H9 (cell line): ENCODE measurements around the gene OS9. TPM values are rescaled to one million over a fixed set of nuclear protein-coding genes. Genes with fewer than 3 reads are reported as not detected.

Experiments used
- DNase-seq: peaks from one replicate; pipeline ENCODE4 v3.0.0-alpha.2; 2017
- H2AFZ ChIP-seq: one replicate; pipeline ENCODE4 v1.6.1; 2013; ENCODE audit warnings: mild to moderate bottlenecking, low read length, control low read depth, moderate library complexity
- H2AK5ac ChIP-seq: 2 replicates; pipeline ENCODE4 v1.6.1; 2013; ENCODE audit warnings: low read length, control low read depth, mixed read lengths; ENCODE audit not compliant: insufficient read length
- H2BK120ac ChIP-seq: one replicate; pipeline ENCODE4 v1.6.1; 2013; ENCODE audit warnings: low read depth, mild to moderate bottlenecking, low read length, control low read depth, inconsistent platforms; ENCODE audit not compliant: poor library complexity, severe bottlenecking
- H2BK12ac ChIP-seq: 2 replicates; pipeline ENCODE4 v1.6.1; 2013; ENCODE audit warnings: low read length, control low read depth, mixed read lengths, low read depth; ENCODE audit not compliant: insufficient read length
- H2BK15ac ChIP-seq: 2 replicates; pipeline ENCODE4 v1.6.1; 2013; ENCODE audit warnings: low read depth, low read length, control low read depth
- H2BK20ac ChIP-seq: one replicate; pipeline ENCODE4 v1.6.1; 2013; ENCODE audit warnings: low read depth, mild to moderate bottlenecking, low read length, control low read depth, inconsistent platforms; ENCODE audit not compliant: poor library complexity, severe bottlenecking
- H2BK5ac ChIP-seq: 2 replicates; pipeline ENCODE4 v1.6.1; 2013; ENCODE audit warnings: low read length, control low read depth, mixed read lengths; ENCODE audit not compliant: insufficient read length
- H3K14ac ChIP-seq: 2 replicates; pipeline ENCODE4 v1.6.1; 2013; ENCODE audit warnings: low read length, control low read depth; ENCODE audit not compliant: insufficient read depth
- H3K18ac ChIP-seq: 2 replicates; pipeline ENCODE4 v1.6.1; 2013; ENCODE audit warnings: low read depth, mild to moderate bottlenecking, mixed read lengths, low read length, control low read depth; ENCODE audit not compliant: insufficient read length
- H3K23ac ChIP-seq: 2 replicates; pipeline ENCODE4 v1.6.1; 2013; ENCODE audit warnings: low read length, control low read depth, mixed read lengths, low read depth; ENCODE audit not compliant: insufficient read length
- H3K23me2 ChIP-seq: 2 replicates; pipeline ENCODE4 v1.6.1; 2013; ENCODE audit warnings: low read depth, mild to moderate bottlenecking, mixed read lengths, low read length, control low read depth; ENCODE audit not compliant: insufficient read length, poor library complexity, severe bottlenecking
- H3K27ac ChIP-seq: 2 replicates; pipeline ENCODE4 v1.5.1; 2013; ENCODE audit warnings: low read length, control low read depth, mixed read lengths, low read depth; ENCODE audit not compliant: insufficient read length
- H3K27me3 ChIP-seq: 2 replicates; pipeline ENCODE4 v1.6.1; 2013; ENCODE audit warnings: low read length, control low read depth, inconsistent platforms; ENCODE audit not compliant: insufficient read depth
- H3K4ac ChIP-seq: 2 replicates; pipeline ENCODE4 v1.6.1; 2013; ENCODE audit warnings: low read depth, mild to moderate bottlenecking, control low read depth, inconsistent platforms, low read length, moderate library complexity
- H3K4me1 ChIP-seq: 2 replicates; pipeline ENCODE4 v1.6.1; 2013; ENCODE audit warnings: low read length, control low read depth, inconsistent platforms; ENCODE audit not compliant: insufficient read depth
- H3K4me2 ChIP-seq: 2 replicates; pipeline ENCODE4 v1.6.1; 2013; ENCODE audit warnings: low read length, control low read depth, mixed read lengths; ENCODE audit not compliant: insufficient read length, insufficient read depth
- H3K56ac ChIP-seq: 2 replicates; pipeline ENCODE4 v1.6.1; 2013; ENCODE audit warnings: low read depth, mild to moderate bottlenecking, mixed read lengths, low read length, control low read depth; ENCODE audit not compliant: insufficient read length
- H3K79me1 ChIP-seq: 2 replicates; pipeline ENCODE4 v1.6.1; 2013; ENCODE audit warnings: low read depth, mild to moderate bottlenecking, moderate library complexity, low read length, control low read depth, inconsistent platforms; ENCODE audit not compliant: insufficient read depth, poor library complexity, severe bottlenecking
- H3K79me2 ChIP-seq: 2 replicates; pipeline ENCODE4 v1.6.1; 2013; ENCODE audit warnings: low read length, control low read depth, inconsistent platforms; ENCODE audit not compliant: insufficient read depth
- H3K9ac ChIP-seq: 2 replicates; pipeline ENCODE4 v1.6.1; 2013; ENCODE audit warnings: low read length, control low read depth, mixed read lengths; ENCODE audit not compliant: insufficient read length; ENCODE audit errors: extremely low read depth
- H3K9me3 ChIP-seq: one replicate; pipeline ENCODE4 v1.6.1; 2013; ENCODE audit warnings: low read depth, low read length, inconsistent platforms; ENCODE audit not compliant: control insufficient read depth
- H3T11ph ChIP-seq: one replicate; pipeline ENCODE4 v1.6.1; 2013; ENCODE audit warnings: mild to moderate bottlenecking, low read length, control low read depth, inconsistent platforms
- H4K20me1 ChIP-seq: one replicate; pipeline ENCODE4 v1.6.1; 2013; ENCODE audit not compliant: control insufficient read depth, insufficient read length, insufficient read depth
- H4K5ac ChIP-seq: 2 replicates; pipeline ENCODE4 v1.6.1; 2013; ENCODE audit warnings: low read depth, mild to moderate bottlenecking, mixed read lengths, low read length, control low read depth; ENCODE audit not compliant: insufficient read length
- H4K8ac ChIP-seq: replicated peaks from 2 replicates; pipeline ENCODE4 v1.6.1; 2013; ENCODE audit warnings: low read length, control low read depth, mixed read lengths, low read depth; ENCODE audit not compliant: insufficient read length
- H4K91ac ChIP-seq: 2 replicates; pipeline ENCODE4 v1.6.1; 2013; ENCODE audit warnings: low read depth, mild to moderate bottlenecking, moderate library complexity, mixed read lengths, low read length, control low read depth; ENCODE audit not compliant: insufficient read length
- H3K27ac Mint-ChIP-seq, 3 experiments: 2 replicates in 2 of 3; 3 replicates in 1 of 3; pipeline ENCODE4 v1.8.0; 2020 to 2021; ENCODE audit warnings: mixed read lengths in 3 of 3, mild to moderate bottlenecking in 1 of 3, moderate library complexity in 1 of 3
- H3K27me3 Mint-ChIP-seq: 2 replicates; pipeline ENCODE4 v1.8.0; 2021; ENCODE audit warnings: low read depth, mild to moderate bottlenecking, moderate library complexity, mixed read lengths
- H3K36me3 Mint-ChIP-seq, 3 experiments: 2 replicates in 2 of 3; 3 replicates in 1 of 3; pipeline ENCODE4 v1.8.0; 2020 to 2021; ENCODE audit warnings: low read depth in 3 of 3, mixed read lengths in 3 of 3; ENCODE audit not compliant: insufficient read depth in 1 of 3
- H3K4me1 Mint-ChIP-seq, 2 experiments: 2 replicates each; pipeline ENCODE4 v1.8.0; 2020; ENCODE audit warnings: mixed read lengths in 2 of 2
- H3K4me3 Mint-ChIP-seq, 2 experiments: 2 replicates in 1 of 2; 3 replicates in 1 of 2; pipeline ENCODE4 v1.8.0; 2020 to 2021; ENCODE audit warnings: mild to moderate bottlenecking in 2 of 2, mixed read lengths in 2 of 2, moderate library complexity in 1 of 2
- H3K9me3 Mint-ChIP-seq, 2 experiments: 2 replicates in 1 of 2; 3 replicates in 1 of 2; pipeline ENCODE4 v1.8.0; 2020; ENCODE audit warnings: mild to moderate bottlenecking in 2 of 2, mixed read lengths in 2 of 2, moderate library complexity in 1 of 2
- CTCF ChIP-seq: fragments of 200-600 bp; sonication (generic); conservative IDR thresholded peaks from 3 replicates; pipeline ENCODE4 v1.8.0; 2021; ENCODE audit warnings: antibody characterized with exemption, mild to moderate bottlenecking
- WGBS: extraction: QIAGEN DNeasy Blood & Tissue Kit; methylation state at CpG from one replicate; pipeline ENCODE4 v1.1.7; 2013; ENCODE audit warnings: missing lambda C conversion rate, low lambda C conversion rate, mixed read lengths; ENCODE audit not compliant: insufficient read length; ENCODE audit errors: extremely low coverage; 5-methylcytosine and 5-hydroxymethylcytosine counted together
- total RNA-seq: library from RNA; stranded (reverse); gene quantifications from 2 replicates; pipeline ENCODE4 v1.2.1, GENCODE V29; 2021

The OS9 gene
- total RNA-seq, 1 experiment from 2014 or later: 112 TPM

GRCh38 chr12:57727758-57728395, 33.9 kb downstream of the OS9 start:
- H2BK12ac ChIP-seq: no peak overlapping the region
- Mint-ChIP-seq H3K9me3 (no peaks in the 10 kb centered on the region; a peak in 1 of 5 replicates), H3K4me1 (peaks cover 12 to 17% of the 10 kb centered on the region in 2 experiments), H3K4me3 (peak overlapping the region; percentile 73 to 78), H3K27me3 (peaks cover 95% of the 10 kb centered on the region), H3K36me3 (peaks cover 0 to 2% (median 0%) of the 10 kb centered on the region in 3 experiments; a peak in 1 of 7 replicates), H3K27ac (no peak overlapping the region)
- H3K23me2 ChIP-seq: peaks cover 14% of the 10 kb centered on the region
- no peak overlapping the region for H2BK20ac ChIP-seq
- no peak overlapping the region for H2AK5ac ChIP-seq
- no peak for TF ChIP-seq CTCF
- H3T11ph ChIP-seq: no peak overlapping the region
- H3K4me1 ChIP-seq: no peaks in the 10 kb centered on the region; the same call in 1 of the 2 replicates
- H3K9ac ChIP-seq: no peak overlapping the region
- no peaks in the 10 kb centered on the region for H3K79me1 ChIP-seq
- DNase-seq: peak; percentile 89
- no peaks in the 10 kb centered on the region for H3K9me3 ChIP-seq
- no peak overlapping the region for H4K5ac ChIP-seq
- H3K79me2 ChIP-seq: no peaks in the 10 kb centered on the region
- WGBS: no CpG with 5 or more reads among the region's 21 CpGs
- H4K8ac ChIP-seq: no peak overlapping the region
- H3K4me2 ChIP-seq: peak overlapping the region; percentile 96
- H2AFZ ChIP-seq: no peak overlapping the region
- H4K91ac ChIP-seq: no peak overlapping the region
- no peak overlapping the region for H2BK15ac ChIP-seq
- no peak overlapping the region for H2BK5ac ChIP-seq
- no peak overlapping the region for H2BK120ac ChIP-seq
- H3K14ac ChIP-seq: no peak overlapping the region
- no peak overlapping the region for H3K4ac ChIP-seq
- H3K27ac ChIP-seq: no peak overlapping the region
- no peak overlapping the region for H3K18ac ChIP-seq
- no peak overlapping the region for H3K23ac ChIP-seq
- no peaks in the 10 kb centered on the region for H4K20me1 ChIP-seq
- H3K27me3 ChIP-seq: peaks cover 20% of the 10 kb centered on the region; the same call in 1 of the 2 replicates
- no peak overlapping the region for H3K56ac ChIP-seq
